Measurements from ENCODE around the gene ACOX2. TPM values are rescaled to one million over a fixed set of nuclear protein-coding genes. Genes with fewer than 3 reads are reported as not detected.
A peak's percentile ranks its signal among the peaks of the same experiment; 100 is the strongest.

The ACOX2 gene
- total RNA-seq, 2 donors from 2014 or later: 2.3 to 5.9 TPM

- DNase-seq (peak; percentile 71 to 84 (median 79)), ATAC-seq (peak; percentile 62)
- no peaks in the 10 kb centered on the region for H3K9me3 ChIP-seq
- WGBS, 2 donors: 15 to 24% methylated on average over 17 of the region's 17 CpGs
- peaks cover 17% of the 10 kb centered on the region for H3K4me1 ChIP-seq
- no peak overlapping the region for H3K4me3 ChIP-seq
- no peaks in the 10 kb centered on the region for H3K27me3 ChIP-seq
- peak; percentile 82 to 96 (median 89) for TF ChIP-seq CTCF (IDR thresholded peaks at IDR 0.05)
- no peak for TF ChIP-seq POLR2A (IDR thresholded peaks at IDR 0.05)
- intact Hi-C loops (cut with DNase I): no loop called here
- H3K36me3 ChIP-seq (replicated peaks in 1 of 2; ENCODE audit: insufficient read depth in 1 of 2, low read depth in 2 of 2): no peaks in the 10 kb centered on the region
- H3K27ac ChIP-seq: no peak overlapping the region
Observed at GRCh38 chr3:58568572-58569286, 31.7 kb upstream of the ACOX2 start.

- WGBS, 2 donors: 87 to 93% methylated on average over 2 to 7 of the region's 7 CpGs
- intact Hi-C loops (cut with DNase I): no loop called here
- H3K4me3 ChIP-seq: no peak overlapping the region
- H3K36me3 ChIP-seq (replicated peaks in 1 of 2; ENCODE audit: insufficient read depth in 1 of 2, low read depth in 2 of 2): no peaks in the 10 kb centered on the region
- no peak for DNase-seq
- no peak for TF ChIP-seq POLR2A (IDR thresholded peaks at IDR 0.05)
- TF ChIP-seq CTCF (IDR thresholded peaks at IDR 0.05): no peak
- ATAC-seq: no peak
- peaks cover 17% of the 10 kb centered on the region for H3K4me1 ChIP-seq
- H3K27ac ChIP-seq: no peak overlapping the region
- no peaks in the 10 kb centered on the region for H3K9me3 ChIP-seq
- H3K27me3 ChIP-seq: no peaks in the 10 kb centered on the region
Observed at GRCh38 chr3:58567251-58567515, 30.2 kb upstream of the ACOX2 start.

- TF ChIP-seq CTCF (IDR thresholded peaks at IDR 0.05) (no peak), POLR2A (IDR thresholded peaks at IDR 0.05) (no peak)
- Histone ChIP-seq H3K4me3 (no peak overlapping the region), H3K27ac (peak overlapping the region in 2 of 4 donors; percentile 20 to 25), H3K4me1 (peaks cover 17% of the 10 kb centered on the region), H3K36me3 (replicated peaks in 1 of 2; ENCODE audit: insufficient read depth in 1 of 2, low read depth in 2 of 2) (no peaks in the 10 kb centered on the region), H3K27me3 (no peaks in the 10 kb centered on the region), H3K9me3 (no peaks in the 10 kb centered on the region)
- intact Hi-C loops (cut with DNase I): no loop called here
- no peak for ATAC-seq
- no peak for DNase-seq
- 59 to 65% methylated on average over 6 to 9 of the region's 9 CpGs for WGBS, 2 donors
Observed at GRCh38 chr3:58566398-58567250, 29.6 kb upstream of the ACOX2 start.

GRCh38 chr3:58565621-58566397 is 28.8 kb upstream of the ACOX2 start:
- ATAC-seq (peak; percentile 46), DNase-seq (peak; percentile 24 to 55 (median 34))
- no peaks in the 10 kb centered on the region for H3K27me3 ChIP-seq
- H3K4me1 ChIP-seq: peaks cover 17% of the 10 kb centered on the region
- no peaks in the 10 kb centered on the region for H3K36me3 ChIP-seq (replicated peaks in 1 of 2; ENCODE audit: insufficient read depth in 1 of 2, low read depth in 2 of 2)
- intact Hi-C loops (cut with DNase I): no loop called here
- peak overlapping the region in 2 of 4 donors; percentile 20 to 25 for H3K27ac ChIP-seq
- H3K4me3 ChIP-seq: no peak overlapping the region
- no peak for TF ChIP-seq CTCF (IDR thresholded peaks at IDR 0.05)
- TF ChIP-seq POLR2A (IDR thresholded peaks at IDR 0.05): no peak
- no peaks in the 10 kb centered on the region for H3K9me3 ChIP-seq
- 46 to 50% methylated on average over 11 to 12 of the region's 12 CpGs for WGBS, 2 donors

All from body of pancreas (tissue), 4 donors.